RWPE2 (cell line): ENCODE measurements around the gene ZC3H7A.

ENCODE experiments used
- ATAC-seq: fragments of 200-7000 bp; cut with Tn5 transposase; 3 replicates; pipeline ENCODE4 v1.9.1; 2021; ENCODE audit warnings: low read depth
- DNase-seq: peaks from one replicate; pipeline ENCODE4 v3.0.0-alpha.2; 2020; ENCODE audit warnings: low spot score
- H3K27ac ChIP-seq: fragments of 450-650 bp; 2 replicates; pipeline ENCODE4 v1.5.1; 2017; ENCODE audit warnings: mild to moderate bottlenecking; ENCODE audit not compliant: poor library complexity, severe bottlenecking
- H3K27me3 ChIP-seq: fragments of 250-450 bp; sonication (Bioruptor Pico); 2 replicates; pipeline ENCODE4 v1.5.1; 2021; ENCODE audit warnings: mild to moderate bottlenecking, moderate library complexity; ENCODE audit not compliant: insufficient read depth, poor library complexity, severe bottlenecking
- H3K36me3 ChIP-seq: fragments of 250-450 bp; sonication (Bioruptor Pico); 2 replicates; pipeline ENCODE4 v1.5.1; 2020; ENCODE audit warnings: low read depth, mild to moderate bottlenecking, moderate library complexity
- H3K4me1 ChIP-seq: fragments of 250-450 bp; sonication (Bioruptor Pico); 2 replicates; pipeline ENCODE4 v1.5.1; 2021; ENCODE audit warnings: mild to moderate bottlenecking, moderate library complexity; ENCODE audit not compliant: insufficient read depth, poor library complexity, severe bottlenecking
- H3K4me3 ChIP-seq: fragments of 250-450 bp; sonication (Bioruptor Pico); 2 replicates; pipeline ENCODE4 v1.5.1; 2021; ENCODE audit warnings: mild to moderate bottlenecking, moderate library complexity; ENCODE audit not compliant: severe bottlenecking
- H3K9me3 ChIP-seq: fragments of 250-450 bp; sonication (Bioruptor Pico); 2 replicates; pipeline ENCODE4 v1.5.1; 2021; ENCODE audit warnings: mild to moderate bottlenecking, moderate library complexity; ENCODE audit not compliant: severe bottlenecking
- TF ChIP-seq, protein P1 (sequence below): fragments of 450-650 bp; IDR thresholded peaks from one replicate; pipeline ENCODE4 v1.5.1; 2017; ENCODE audit warnings: mild to moderate bottlenecking, moderate library complexity; ENCODE audit not compliant: poor library complexity, severe bottlenecking

The ZC3H7A gene

DNA sequence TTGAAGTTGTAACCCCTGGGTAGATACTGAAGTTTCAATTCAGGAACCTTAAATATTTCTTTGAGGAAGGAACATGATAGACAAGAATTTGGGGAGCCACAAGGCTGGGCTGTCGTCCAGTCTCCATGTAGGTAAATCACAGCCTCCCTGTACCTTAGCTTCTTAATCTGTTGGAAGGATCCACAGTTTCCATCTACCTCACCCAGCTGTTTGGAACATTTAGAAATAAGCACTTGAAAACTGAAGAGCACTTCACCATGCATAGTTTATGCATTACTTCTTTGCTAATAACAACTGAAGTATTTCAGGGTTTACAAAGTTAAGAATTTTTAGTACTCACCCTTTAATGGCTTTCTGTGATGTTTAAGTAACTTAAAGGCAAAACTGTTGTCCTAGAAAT lies 71.6 kb downstream of the ZC3H7A start:
- no peaks in the 10 kb centered on the region for H3K27me3 ChIP-seq
- peaks cover 94% of the 10 kb centered on the region for H3K36me3 ChIP-seq
- no peaks in the 10 kb centered on the region for H3K9me3 ChIP-seq
- DNase-seq = no peak
- H3K4me3 ChIP-seq = no peak overlapping the region
- H3K27ac ChIP-seq = no peak overlapping the region
- ATAC-seq = no peak
- H3K4me1 ChIP-seq = no peaks in the 10 kb centered on the region
- TF ChIP-seq, protein P1, sequence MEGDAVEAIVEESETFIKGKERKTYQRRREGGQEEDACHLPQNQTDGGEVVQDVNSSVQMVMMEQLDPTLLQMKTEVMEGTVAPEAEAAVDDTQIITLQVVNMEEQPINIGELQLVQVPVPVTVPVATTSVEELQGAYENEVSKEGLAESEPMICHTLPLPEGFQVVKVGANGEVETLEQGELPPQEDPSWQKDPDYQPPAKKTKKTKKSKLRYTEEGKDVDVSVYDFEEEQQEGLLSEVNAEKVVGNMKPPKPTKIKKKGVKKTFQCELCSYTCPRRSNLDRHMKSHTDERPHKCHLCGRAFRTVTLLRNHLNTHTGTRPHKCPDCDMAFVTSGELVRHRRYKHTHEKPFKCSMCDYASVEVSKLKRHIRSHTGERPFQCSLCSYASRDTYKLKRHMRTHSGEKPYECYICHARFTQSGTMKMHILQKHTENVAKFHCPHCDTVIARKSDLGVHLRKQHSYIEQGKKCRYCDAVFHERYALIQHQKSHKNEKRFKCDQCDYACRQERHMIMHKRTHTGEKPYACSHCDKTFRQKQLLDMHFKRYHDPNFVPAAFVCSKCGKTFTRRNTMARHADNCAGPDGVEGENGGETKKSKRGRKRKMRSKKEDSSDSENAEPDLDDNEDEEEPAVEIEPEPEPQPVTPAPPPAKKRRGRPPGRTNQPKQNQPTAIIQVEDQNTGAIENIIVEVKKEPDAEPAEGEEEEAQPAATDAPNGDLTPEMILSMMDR = no peak

GRCh38 chr16:11722468-11722808 lies 74.6 kb downstream of the ZC3H7A start:
- Histone ChIP-seq H3K36me3 (peaks cover 91% of the 10 kb centered on the region), H3K27ac (no peak overlapping the region), H3K27me3 (no peaks in the 10 kb centered on the region), H3K9me3 (no peaks in the 10 kb centered on the region), H3K4me1 (no peaks in the 10 kb centered on the region), H3K4me3 (no peak overlapping the region)
- no peak for ATAC-seq
- TF ChIP-seq, protein P1 = no peak
- no peak for DNase-seq

- Histone ChIP-seq H3K9me3 (no peaks in the 10 kb centered on the region), H3K4me3 (no peak overlapping the region), H3K4me1 (no peaks in the 10 kb centered on the region), H3K27me3 (no peaks in the 10 kb centered on the region), H3K36me3 (peaks cover 87% of the 10 kb centered on the region), H3K27ac (no peak overlapping the region)
- no peak for ATAC-seq
- TF ChIP-seq, protein P1 = no peak
- no peak for DNase-seq
These were observed 75.1 kb downstream of the ZC3H7A start for GRCh38 chr16:11721781-11722467.

DNA sequence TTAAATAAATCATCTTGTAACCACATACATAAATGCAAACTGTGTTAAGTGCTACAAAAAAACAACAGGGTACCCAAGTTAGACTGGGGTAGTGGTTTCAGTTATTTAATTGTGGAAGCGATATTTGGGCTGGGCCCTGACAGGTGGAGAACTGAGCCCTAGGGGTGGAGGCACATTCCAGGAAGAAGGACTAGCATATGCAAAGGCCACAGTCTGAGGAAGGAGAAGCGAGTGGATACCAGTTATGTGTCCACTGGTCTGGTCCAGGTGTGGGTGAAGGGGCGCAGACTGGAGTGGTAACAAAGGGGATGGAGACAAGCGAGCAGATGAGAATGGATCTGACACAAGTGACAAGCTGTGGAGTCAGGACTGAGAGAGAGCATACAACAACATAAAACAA lies 77.3 kb downstream of the ZC3H7A start:
- no peak for ATAC-seq
- TF ChIP-seq, protein P1 = no peak
- Histone ChIP-seq H3K27me3 (no peaks in the 10 kb centered on the region), H3K27ac (no peak overlapping the region), H3K9me3 (no peaks in the 10 kb centered on the region), H3K4me1 (no peaks in the 10 kb centered on the region), H3K36me3 (peaks cover 86% of the 10 kb centered on the region), H3K4me3 (no peak overlapping the region)
- no peak for DNase-seq

- Histone ChIP-seq H3K27ac (no peak overlapping the region), H3K4me1 (no peaks in the 10 kb centered on the region), H3K27me3 (no peaks in the 10 kb centered on the region), H3K36me3 (peaks cover 83% of the 10 kb centered on the region), H3K9me3 (no peaks in the 10 kb centered on the region), H3K4me3 (no peak overlapping the region)
- no peak for DNase-seq
- ATAC-seq = no peak
- TF ChIP-seq, protein P1 = no peak
These were observed 77.9 kb downstream of the ZC3H7A start for GRCh38 chr16:11719171-11719570.
